Colonic mucosa (tissue), 4 donors: ENCODE results near the gene GRK2. TPM values are rescaled to one million over a fixed set of nuclear protein-coding genes. Genes with fewer than 3 reads are reported as not detected.

ENCODE experiments used
- DNase-seq: peaks from one replicate; pipeline ENCODE4 v3.0.0-alpha.2; 2020
- H3K27ac ChIP-seq: fragments of 200-600 bp; one replicate; pipeline ENCODE4 v1.8.0; 2021
- H3K27me3 ChIP-seq: fragments of 200-600 bp; one replicate; pipeline ENCODE4 v1.8.0; 2021
- H3K36me3 ChIP-seq: fragments of 200-600 bp; one replicate; pipeline ENCODE4 v1.8.0; 2021
- H3K4me1 ChIP-seq: fragments of 200-600 bp; one replicate; pipeline ENCODE4 v1.8.0; 2021; ENCODE audit warnings: mild to moderate bottlenecking
- H3K4me3 ChIP-seq: fragments of 200-600 bp; one replicate; pipeline ENCODE4 v1.8.0; 2021
- H3K9ac ChIP-seq, 2 donors: one replicate each; pipeline ENCODE4 v1.7.0; 2013; ENCODE audit warnings: control low read depth in 2 of 2, low read depth in 2 of 2, low read length in 2 of 2
- H3K9me3 ChIP-seq: fragments of 200-600 bp; one replicate; pipeline ENCODE4 v1.8.0; 2021
- CTCF ChIP-seq: fragments of 200-600 bp; IDR thresholded peaks from one replicate; pipeline ENCODE4 v1.8.0; 2022; ENCODE audit warnings: antibody characterized with exemption, mild to moderate bottlenecking
- intact Hi-C: fragments of 100-400 bp; cut with DNase I; formaldehyde crosslinking; loops from one replicate; pipeline ENCODE4 v1.14.1; 2022
- total RNA-seq, 2 donors: library from RNA; stranded (reverse); fragmentation: NEBNext Ultra II Directional in 1 of 2; extraction: Animal tissue kit (Norgen Biotek cat#: 25700) in 1 of 2; gene quantifications; one replicate each; pipeline ENCODE4 v1.2.1, GENCODE V29; 2021
- donor health status: healthy.
- donor health status: DM: no; HTN: no; CAD: no.
- donor health status: DM: no; HTN: no; CAD: no.

The GRK2 gene
- total RNA-seq, 2 donors from 2014 or later, result 108 to 137 TPM

GRCh38 chr11:67287355-67288197 lies 21.3 kb downstream of the GRK2 start:
- no peak for DNase-seq
- peaks cover 15% of the 10 kb centered on the region for H3K4me1 ChIP-seq
- H3K27me3 ChIP-seq, result no peaks in the 10 kb centered on the region
- no peaks in the 10 kb centered on the region for H3K9me3 ChIP-seq
- peak overlapping the region; percentile 60 for H3K4me3 ChIP-seq
- intact Hi-C loops, result no loop called here
- no peak for TF ChIP-seq CTCF
- H3K9ac ChIP-seq, result peak overlapping the region; percentile 61 to 91
- H3K36me3 ChIP-seq, result peaks cover 21% of the 10 kb centered on the region
- peak overlapping the region; percentile 95 for H3K27ac ChIP-seq

GRCh38 chr11:67288198-67288451 lies 21.9 kb downstream of the GRK2 start:
- peaks cover 16% of the 10 kb centered on the region for H3K36me3 ChIP-seq
- H3K27me3 ChIP-seq, result no peaks in the 10 kb centered on the region
- peaks cover 15% of the 10 kb centered on the region for H3K4me1 ChIP-seq
- H3K9ac ChIP-seq, result peak overlapping the region; percentile 61 to 91
- DNase-seq, result no peak
- H3K9me3 ChIP-seq, result no peaks in the 10 kb centered on the region
- no peak for TF ChIP-seq CTCF
- peak overlapping the region; percentile 60 for H3K4me3 ChIP-seq
- H3K27ac ChIP-seq, result peak overlapping the region; percentile 95
- intact Hi-C loops, result no loop called here

- Histone ChIP-seq H3K27ac (peak overlapping the region; percentile 95), H3K4me1 (peaks cover 15% of the 10 kb centered on the region), H3K4me3 (peak overlapping the region; percentile 60), H3K9ac (peak overlapping the region; percentile 91 to 92), H3K27me3 (no peaks in the 10 kb centered on the region), H3K36me3 (peaks cover 11% of the 10 kb centered on the region), H3K9me3 (no peaks in the 10 kb centered on the region)
- intact Hi-C loops, result no loop called here
- DNase-seq, result peak; percentile 87
- no peak for TF ChIP-seq CTCF
These were observed 22.4 kb downstream of the GRK2 start for GRCh38 chr11:67288452-67289225.

- TF ChIP-seq CTCF, result no peak
- Histone ChIP-seq H3K36me3 (peaks cover 11% of the 10 kb centered on the region), H3K4me3 (peak within 1 kb of the TSS; percentile 60), H3K9me3 (no peaks in the 10 kb centered on the region), H3K27me3 (no peaks in the 10 kb centered on the region), H3K9ac (peak within 1 kb of the TSS; percentile 91 to 92), H3K4me1 (peaks cover 15% of the 10 kb centered on the region), H3K27ac (peak within 1 kb of the TSS; percentile 95)
- no peak for DNase-seq
- intact Hi-C loops, result no loop called here
These were observed 23.0 kb downstream of the GRK2 start, which contains the start of gene ANKRD13D for GRCh38 chr11:67289226-67289650. Gene ANKRD13D (plus strand): TSS chr11:67289303. CDS start chr11:67289461, 158 bp downstream.

- intact Hi-C loops, result no loop called here
- Histone ChIP-seq H3K36me3 (peaks cover 10% of the 10 kb centered on the region), H3K27ac (peak overlapping the region; percentile 71)
These were observed 23.6 kb downstream of the GRK2 start for GRCh38 chr11:67289651-67290479.

More at GRCh38 chr11:67289651-67290479, 23.6 kb downstream of the GRK2 start:
- Histone ChIP-seq H3K4me3 (peak overlapping the region; percentile 60), H3K27me3 (no peaks in the 10 kb centered on the region), H3K9ac (peak overlapping the region; percentile 81), H3K4me1 (peaks cover 15% of the 10 kb centered on the region), H3K9me3 (no peaks in the 10 kb centered on the region)
- no peak for DNase-seq
- TF ChIP-seq CTCF, result no peak
